GM19397 (cell line): ENCODE data around the gene ATRIP.

Source experiments
- ATAC-seq: cut with Tn5 transposase; IDR thresholded peaks from one replicate; pipeline ENCODE4 v1.9.1; 2021; ENCODE audit warnings: mild to moderate bottlenecking, moderate library complexity; ENCODE audit not compliant: unreplicated experiment

ATRIP gene

GRCh38 chr3:48501196-48501595 is 54.7 kb downstream of the ATRIP start:
- no peak for ATAC-seq

GRCh38 chr3:48502121-48502520 is 55.6 kb downstream of the ATRIP start:
- ATAC-seq = no peak

GRCh38 chr3:48502728-48503168 is 56.2 kb downstream of the ATRIP start:
- no peak for ATAC-seq

- no peak for ATAC-seq
Measured at GRCh38 chr3:48503401-48504050, 57.0 kb downstream of the ATRIP start.

GRCh38 chr3:48504051-48504946 is 57.8 kb downstream of the ATRIP start, which contains the start of gene SHISA5:
Gene SHISA5, minus strand, starts transcription at chr3:48504174. Its CDS starts 80 bp downstream, at chr3:48504094.
- ATAC-seq = no peak

- ATAC-seq = no peak
Measured at GRCh38 chr3:48505146-48505545, 58.6 kb downstream of the ATRIP start.

GRCh38 chr3:48505968-48506504 is 59.5 kb downstream of the ATRIP start:
- no peak for ATAC-seq

- ATAC-seq = no peak
Measured at GRCh38 chr3:48507256-48508061, 60.9 kb downstream of the ATRIP start.

GRCh38 chr3:48511551-48511950 is 65.0 kb downstream of the ATRIP start:
- no peak for ATAC-seq

- ATAC-seq = no peak
Measured at GRCh38 chr3:48514431-48515227, 68.1 kb downstream of the ATRIP start.
